SW 1271 (cell line): ENCODE measurements around the gene ANTXR1.

Source experiments
- DNase-seq, 2 experiments: peaks; one replicate each; lab custom pipeline; 2025; lab: John Stamatoyannopoulos, UW

The ANTXR1 gene

GRCh38 chr2:69133898-69134297 lies 120.9 kb downstream of the ANTXR1 start:
- no peak for DNase-seq

DNA sequence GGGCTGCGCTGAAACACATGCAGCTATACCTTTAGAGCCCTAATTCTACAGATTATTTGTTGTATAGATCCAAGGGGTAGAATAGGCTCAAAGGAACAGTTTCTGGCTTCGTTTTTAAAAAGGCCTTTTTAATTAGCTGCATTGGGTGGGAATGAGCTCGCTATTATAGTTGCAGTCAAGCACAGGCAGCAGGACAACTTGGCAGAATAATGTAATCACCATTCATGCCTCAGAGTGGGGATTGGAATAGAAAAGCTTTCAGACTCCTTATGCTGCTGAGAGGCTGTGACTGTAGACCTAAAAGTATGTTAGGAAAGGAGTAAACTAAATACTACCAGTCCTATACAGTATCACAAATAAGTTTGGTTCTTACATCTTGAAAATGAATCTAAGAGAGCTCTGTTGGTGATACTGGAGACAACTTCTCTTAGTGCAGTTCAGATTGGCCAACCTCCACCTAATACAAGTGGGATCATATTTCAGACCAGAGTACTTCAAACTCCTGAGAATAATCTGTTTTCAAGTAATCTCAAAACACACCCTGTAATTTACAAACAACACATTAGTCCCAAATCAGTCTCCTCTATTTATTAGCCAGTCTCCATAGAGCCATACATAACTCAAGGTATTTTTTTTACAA lies 121.4 kb downstream of the ANTXR1 start:
- DNase-seq, result no peak

DNA sequence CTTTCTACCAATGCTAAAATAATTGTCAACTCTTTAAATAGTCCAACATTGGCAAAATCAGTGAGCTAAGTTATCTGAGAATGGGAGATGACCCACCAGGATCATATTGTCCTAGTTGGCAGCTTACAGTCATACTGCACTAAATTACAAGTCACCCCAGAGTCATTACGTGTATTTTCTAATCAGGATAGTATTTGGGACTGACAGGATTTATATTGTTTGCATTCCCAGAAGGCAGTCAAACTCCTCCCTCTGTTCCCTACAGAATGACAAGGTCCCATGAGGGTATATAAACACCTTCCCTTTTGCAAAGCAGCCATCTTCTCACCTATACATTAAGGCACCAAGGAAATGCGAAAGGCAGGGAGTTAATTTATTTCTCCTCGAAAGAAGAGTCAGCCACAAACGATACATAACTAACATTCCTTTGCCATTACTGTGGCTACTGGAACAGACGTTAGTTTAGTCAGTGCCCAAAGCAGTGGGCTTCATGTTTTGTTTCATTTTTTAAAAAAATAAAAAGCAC lies 125.3 kb downstream of the ANTXR1 start:
- peak; percentile 33 to 79 for DNase-seq

- peak; percentile 41 to 80 for DNase-seq
These were observed 125.9 kb downstream of the ANTXR1 start for GRCh38 chr2:69138793-69139459.

- DNase-seq, result no peak
These were observed 127.0 kb downstream of the ANTXR1 start for GRCh38 chr2:69139778-69140670.

- DNase-seq, result no peak
These were observed 128.1 kb downstream of the ANTXR1 start for GRCh38 chr2:69141061-69141460.

DNA sequence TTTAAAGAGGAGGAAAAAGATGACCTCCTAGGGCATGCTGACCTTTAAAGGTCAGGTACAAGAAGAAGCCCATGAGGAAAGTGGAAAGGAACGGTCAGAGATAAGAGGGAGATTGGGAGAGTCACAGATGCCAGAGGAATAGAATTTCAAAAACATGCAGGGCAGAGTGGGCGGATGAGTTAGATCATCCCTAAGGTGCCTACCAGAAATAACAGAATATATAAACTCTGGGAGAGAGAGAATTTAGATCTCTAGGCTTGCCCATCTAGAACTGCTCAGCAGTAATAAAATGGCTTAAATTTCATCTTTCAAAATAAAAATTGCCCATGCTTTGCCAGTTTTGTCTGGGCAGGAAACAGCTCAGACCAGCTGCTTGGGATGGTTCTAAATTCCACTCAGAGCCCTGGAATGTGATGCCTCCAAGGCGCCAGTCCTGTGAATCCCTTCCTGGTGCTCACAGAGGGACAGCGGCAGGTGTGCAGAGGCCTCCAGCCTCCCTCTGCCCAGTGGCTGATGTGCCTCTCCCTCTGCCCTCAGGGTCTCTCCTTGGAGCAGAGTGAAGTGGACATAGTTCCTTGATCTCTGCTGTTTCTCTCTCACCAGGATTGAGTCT lies 130.9 kb downstream of the ANTXR1 start:
- DNase-seq, result peak in 1 of 2 experiments; percentile 65

DNA sequence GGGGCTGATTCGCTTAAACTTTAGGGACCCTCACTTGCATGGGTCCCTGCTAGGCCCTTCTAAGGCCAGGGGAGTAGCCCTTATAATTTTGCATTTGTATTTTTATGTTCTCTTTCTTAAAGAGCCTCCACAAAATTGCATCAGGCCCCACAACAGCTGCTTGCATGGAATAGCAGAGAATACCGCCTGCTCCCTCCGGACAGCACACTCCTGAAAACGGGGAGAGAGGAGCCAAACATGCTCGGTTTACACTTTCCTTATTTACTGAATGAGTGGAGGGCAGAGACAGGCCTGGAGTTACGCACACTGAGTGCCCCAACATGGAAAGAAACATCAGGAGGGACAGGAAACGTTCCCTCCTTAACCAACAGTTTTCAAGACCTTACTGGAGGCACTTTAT lies 132.2 kb downstream of the ANTXR1 start:
- no peak for DNase-seq

DNA sequence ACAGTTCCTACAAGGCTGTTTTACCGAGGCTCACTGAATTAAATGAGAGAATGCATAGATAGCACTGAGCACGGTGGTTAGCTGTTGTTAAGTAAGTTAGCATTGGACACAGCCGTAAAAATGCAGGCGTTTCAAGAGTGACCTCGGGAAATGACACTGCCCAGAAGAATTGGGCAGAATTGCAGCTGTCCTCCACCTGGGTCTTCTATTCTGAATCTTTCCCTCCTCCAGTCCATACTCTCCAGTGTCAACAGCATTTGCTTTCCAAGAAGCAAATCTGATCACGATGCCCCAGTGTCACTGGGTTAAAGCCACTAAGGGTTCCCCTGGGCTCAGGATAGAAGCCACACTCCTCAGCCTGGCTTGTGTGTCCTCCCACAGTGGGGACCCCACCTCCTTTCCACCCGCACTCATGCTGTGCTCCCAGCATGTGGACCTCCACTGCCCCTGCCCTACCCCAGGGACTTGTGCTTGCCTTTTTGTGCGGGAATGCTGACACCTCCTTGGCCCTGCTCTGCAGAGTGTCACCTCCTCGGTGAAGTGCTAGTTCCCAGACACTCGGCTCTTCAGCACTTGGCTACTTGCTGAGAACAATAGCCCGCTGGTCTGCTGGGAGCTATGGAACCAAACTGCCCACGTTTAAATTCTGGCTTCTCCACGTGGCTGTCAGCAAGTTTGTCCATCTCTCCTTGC lies 135.0 kb downstream of the ANTXR1 start:
- DNase-seq, result no peak

DNA sequence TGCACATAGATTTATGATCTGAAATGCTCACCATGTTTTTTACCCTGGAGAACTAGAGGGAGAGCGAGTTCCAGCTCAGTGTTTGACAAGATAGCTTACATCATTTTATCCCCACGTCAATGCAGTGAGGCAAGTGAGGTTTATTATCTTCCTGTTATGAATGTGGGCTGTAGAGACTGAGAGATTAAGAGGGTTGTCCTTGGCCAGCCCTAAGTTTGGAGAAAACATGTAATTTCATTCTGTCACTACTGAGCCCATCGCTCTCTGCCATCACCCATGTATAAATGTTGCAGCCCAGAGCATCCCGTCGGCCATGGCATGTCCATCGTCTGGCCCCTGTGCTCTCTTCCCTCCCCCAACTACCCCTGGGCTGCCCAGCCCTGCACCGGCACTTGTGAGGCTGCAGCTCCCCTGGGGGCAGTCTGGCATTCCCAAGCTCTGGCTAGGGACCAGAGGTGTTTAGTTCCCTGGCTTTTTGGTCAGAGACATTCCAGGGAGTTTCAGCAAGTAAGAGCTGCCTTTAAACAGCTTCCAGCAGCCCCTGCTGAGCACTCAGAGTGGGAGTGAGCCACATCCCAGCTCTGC lies 136.7 kb downstream of the ANTXR1 start:
- no peak for DNase-seq

- DNase-seq, result no peak
These were observed 139.0 kb downstream of the ANTXR1 start for GRCh38 chr2:69151931-69152330.

GRCh38 chr2:69152847-69153583 lies 140.0 kb downstream of the ANTXR1 start:
- no peak for DNase-seq

GRCh38 chr2:69154106-69154505 lies 141.1 kb downstream of the ANTXR1 start:
- DNase-seq, result no peak

DNA sequence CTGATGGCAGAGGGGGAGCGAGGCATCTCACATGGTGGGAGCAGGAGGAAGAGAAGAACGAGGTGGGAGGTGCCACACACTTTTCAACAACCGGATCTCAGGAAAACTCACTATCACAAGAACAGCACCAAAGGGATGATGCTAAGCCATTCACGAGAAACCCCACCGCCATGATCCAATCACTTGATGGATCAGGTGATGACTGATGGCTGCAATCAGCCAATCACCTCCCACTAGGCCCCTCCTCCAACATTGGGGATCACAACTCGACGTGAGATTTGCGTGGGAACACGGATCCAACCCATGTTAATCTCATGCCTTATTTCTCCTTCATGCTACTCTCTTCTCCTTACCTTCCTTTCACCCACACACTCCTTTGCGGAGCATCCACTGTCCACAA lies 143.6 kb downstream of the ANTXR1 start:
- DNase-seq, result no peak

DNA sequence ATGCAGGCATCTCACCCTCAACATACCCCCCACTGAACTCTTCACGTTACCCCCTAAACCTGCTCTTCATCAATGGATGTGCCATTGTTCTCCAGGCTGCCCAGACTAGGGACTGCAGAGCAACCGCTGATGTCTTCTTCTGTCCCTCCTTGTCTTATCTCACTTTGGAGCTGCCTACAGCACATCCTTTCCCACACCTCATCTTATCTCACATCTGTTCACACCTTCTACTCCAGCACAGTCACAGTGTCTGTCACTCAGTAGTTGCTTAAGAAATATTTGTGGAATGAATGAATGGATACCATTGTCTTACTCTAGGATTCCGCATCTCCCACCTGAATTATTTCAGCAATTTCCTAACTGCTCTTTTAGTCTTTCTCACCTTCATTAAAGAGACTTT lies 144.5 kb downstream of the ANTXR1 start:
- no peak for DNase-seq

GRCh38 chr2:69159986-69160385 lies 147.0 kb downstream of the ANTXR1 start:
- no peak for DNase-seq

- DNase-seq, result no peak
These were observed 149.1 kb downstream of the ANTXR1 start for GRCh38 chr2:69162057-69162456.

DNA sequence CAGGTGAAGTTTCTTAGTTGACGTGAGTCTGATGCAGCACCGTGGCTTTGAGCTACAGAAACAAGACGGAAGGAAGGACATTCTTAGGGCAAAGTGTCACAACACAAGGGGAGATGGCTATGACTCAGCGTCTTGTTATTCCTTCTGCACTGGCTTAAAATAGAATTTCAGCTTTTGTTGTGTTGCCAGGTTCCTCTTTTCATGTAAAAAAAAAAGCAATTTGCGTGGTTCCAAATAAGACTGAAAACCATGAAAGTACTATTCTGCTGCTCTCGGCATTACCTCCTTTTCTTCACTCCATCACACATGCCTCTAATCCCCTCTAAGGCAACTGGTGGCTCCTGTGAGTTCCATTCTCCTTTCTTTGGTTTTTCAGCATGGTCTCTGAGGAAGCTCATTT lies 150.1 kb downstream of the ANTXR1 start:
- DNase-seq, result peak; percentile 36 to 83

DNA sequence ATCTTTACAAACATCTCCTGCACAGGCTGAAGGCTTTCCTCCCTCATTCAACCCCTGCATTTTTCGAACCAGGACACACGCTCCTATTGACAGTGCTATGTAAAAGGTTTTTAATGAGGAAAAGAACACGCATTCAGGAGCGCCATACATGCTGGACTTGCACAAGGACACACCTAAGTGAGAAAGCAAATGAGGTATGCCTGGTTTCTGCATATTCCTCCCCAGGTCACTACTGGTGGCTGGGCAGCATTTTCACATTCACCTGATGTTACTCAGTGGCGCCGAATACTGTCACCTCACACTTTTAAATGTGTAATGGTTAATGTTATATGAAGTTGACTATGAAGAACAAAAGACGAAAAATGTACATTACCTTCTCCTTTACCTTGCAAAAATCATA lies 150.6 kb downstream of the ANTXR1 start:
- DNase-seq, result no peak

- DNase-seq, result no peak
These were observed 151.2 kb downstream of the ANTXR1 start for GRCh38 chr2:69164061-69164778.
